ENCODE results near the gene IL6R. TPM values are rescaled to one million over a fixed set of nuclear protein-coding genes. Genes with fewer than 3 reads are reported as not detected.

The IL6R gene
- total RNA-seq, 1 experiment from 2014 or later: 12.2 TPM

GRCh38 chr1:154404511-154404931 is 622 bp upstream of the IL6R start:
- intact Hi-C loops (cut with micrococcal nuclease; ENCODE audit: unreplicated experiment): no loop called here
- Histone ChIP-seq H3K27me3 (ENCODE audit: control insufficient read depth, insufficient read depth, low read length) (no peaks in the 10 kb centered on the region), H3K4me3 (ENCODE audit: low read depth in 2 of 2, low read length in 2 of 2) (peak overlapping the region; percentile 61 to 73), H3K4me1 (ENCODE audit: control insufficient read depth, insufficient read depth, low read length) (peaks cover 35% of the 10 kb centered on the region), H3K9me3 (ENCODE audit: control insufficient read depth, insufficient read depth, low read depth, low read length) (no peaks in the 10 kb centered on the region), H3K27ac (ENCODE audit: low read length) (peak overlapping the region; percentile 68), H3K36me3 (ENCODE audit: control insufficient read depth, insufficient read depth, low read length) (no peaks in the 10 kb centered on the region)
- in situ Hi-C loops (cut with HindIII; ENCODE audit: low pct_unique_long_range_greater_than_20kb, low sequenced_read_pairs): no loop called here
- TF ChIP-seq SIN3A (IDR thresholded peaks at IDR 0.05; ENCODE audit: borderline replicate concordance, insufficient read depth, low read depth, low read length): no peak
- TF ChIP-seq REST (IDR thresholded peaks at IDR 0.05; ENCODE audit: insufficient read depth in 1 of 2, low read depth in 2 of 2, low read length in 1 of 2): no peak
- TF ChIP-seq TCF7L2 (IDR thresholded peaks at IDR 0.05; ENCODE audit: low read depth, low read length): no peak
- peak; percentile 1; the same call in 1 of the 2 replicates for ATAC-seq
- CTCF ChIA-PET: no interaction called here
- no peak for DNase-seq (ENCODE audit: low read depth, low spot score)
- BruUV-seq (replicated peaks): no TSS peak
- POLR2A ChIA-PET: no interaction called here

GRCh38 chr1:154405747-154406571 is 816 bp downstream of the IL6R start:
- in situ Hi-C loops (cut with HindIII; ENCODE audit: low pct_unique_long_range_greater_than_20kb, low sequenced_read_pairs): no loop called here
- Histone ChIP-seq H3K36me3 (ENCODE audit: control insufficient read depth, insufficient read depth, low read length) (no peaks in the 10 kb centered on the region), H3K4me1 (ENCODE audit: control insufficient read depth, insufficient read depth, low read length) (peaks cover 46% of the 10 kb centered on the region), H3K9me3 (ENCODE audit: control insufficient read depth, insufficient read depth, low read depth, low read length) (no peaks in the 10 kb centered on the region), H3K27ac (ENCODE audit: low read length) (peak overlapping the region; percentile 88), H3K4me3 (ENCODE audit: low read depth in 2 of 2, low read length in 2 of 2) (peak overlapping the region; percentile 61 to 73), H3K27me3 (ENCODE audit: control insufficient read depth, insufficient read depth, low read length) (no peaks in the 10 kb centered on the region)
- POLR2A ChIA-PET: interaction anchor here (0.5 kb wide), 3 partner anchors 10 to 210 kb away, joined by 3 to 6 read pairs (median 4); no protein-coding TSS in a partner anchor
- no peak for TF ChIP-seq TCF7L2 (IDR thresholded peaks at IDR 0.05; ENCODE audit: low read depth, low read length)
- no peak for TF ChIP-seq POLR2AphosphoS5 (IDR thresholded peaks at IDR 0.05; ENCODE audit: low read depth, low read length)
- peak; percentile 58 for TF ChIP-seq CTCF (IDR thresholded peaks at IDR 0.05)
- no peak for TF ChIP-seq SIN3A (IDR thresholded peaks at IDR 0.05; ENCODE audit: borderline replicate concordance, insufficient read depth, low read depth, low read length)
- TF ChIP-seq REST (IDR thresholded peaks at IDR 0.05; ENCODE audit: insufficient read depth in 1 of 2, low read depth in 2 of 2, low read length in 1 of 2): no peak
- BruUV-seq (replicated peaks): no TSS peak
- ATAC-seq: peak; percentile 59
- CTCF ChIA-PET: interaction anchor here (0.6 kb wide), 1 partner anchor 71 kb away, joined by 3 read pairs; no protein-coding TSS in a partner anchor
- intact Hi-C loops (cut with micrococcal nuclease; ENCODE audit: unreplicated experiment): no loop called here
- peak; percentile 58 for DNase-seq (ENCODE audit: low read depth, low spot score)

Data from Panc1 (cell line).